ENCODE results near the gene SLC11A2. TPM values are rescaled to one million over a fixed set of nuclear protein-coding genes. Genes with fewer than 3 reads are reported as not detected.

Gene SLC11A2
- total RNA-seq, 2 experiments from 2014 or later = 31.0 to 32.9 TPM

- Mint-ChIP-seq H3K36me3 (ENCODE audit: low read depth) (peaks cover 59% of the 10 kb centered on the region), H3K4me1 (peaks cover 36% of the 10 kb centered on the region), H3K9me3 (ENCODE audit: low read depth) (no peaks in the 10 kb centered on the region), H3K27ac (peak overlapping the region; percentile 62), H3K27me3 (no peaks in the 10 kb centered on the region), H3K4me3 (no peak overlapping the region)
- CTCF ChIA-PET = interaction anchor here (0.7 to 1.1 kb wide), 3 partner anchors 37 to 166 kb away, joined by 3 to 4 read pairs (median 3); no protein-coding TSS in a partner anchor
- DNase-seq (no peak), ATAC-seq (peak; percentile 37)
- intact Hi-C loops (cut with DNase I, micrococcal nuclease) = loop anchor here in 1 of 2 experiments (2.0 kb wide), 1 partner anchor 34 kb away; no protein-coding TSS in a partner anchor
- POLR2A ChIA-PET = no interaction called here
These were observed 34.9 kb downstream of the SLC11A2 start for GRCh38 chr12:50991291-50991690.

- no peak for DNase-seq
- H3K36me3 Mint-ChIP-seq (ENCODE audit: low read depth) = peaks cover 55% of the 10 kb centered on the region
- H3K27me3 Mint-ChIP-seq = no peaks in the 10 kb centered on the region
- no peak for ATAC-seq
- POLR2A ChIA-PET = no interaction called here
- H3K4me1 Mint-ChIP-seq = peaks cover 41% of the 10 kb centered on the region
- H3K27ac Mint-ChIP-seq = peak overlapping the region; percentile 43
- no peak overlapping the region for H3K4me3 Mint-ChIP-seq
- H3K9me3 Mint-ChIP-seq (ENCODE audit: low read depth) = no peaks in the 10 kb centered on the region
- intact Hi-C loops (cut with DNase I, micrococcal nuclease) = loop anchor here in 1 of 2 experiments (2.0 kb wide), 1 partner anchor 34 kb away; no protein-coding TSS in a partner anchor
- CTCF ChIA-PET = no interaction called here
These were observed 35.4 kb downstream of the SLC11A2 start for GRCh38 chr12:50990791-50991190.

GRCh38 chr12:50990147-50990727, 35.9 kb downstream of the SLC11A2 start:
- CTCF ChIA-PET = interaction anchor here (0.6 to 2.3 kb wide), 4 partner anchors 9 to 281 kb away, joined by 3 to 10 read pairs (median 5); no protein-coding TSS in a partner anchor
- Mint-ChIP-seq H3K27me3 (no peaks in the 10 kb centered on the region), H3K9me3 (ENCODE audit: low read depth) (no peaks in the 10 kb centered on the region), H3K27ac (peak overlapping the region; percentile 43), H3K4me3 (no peak overlapping the region), H3K4me1 (peaks cover 47% of the 10 kb centered on the region), H3K36me3 (ENCODE audit: low read depth) (peaks cover 50% of the 10 kb centered on the region)
- POLR2A ChIA-PET = interaction anchor here (1.0 kb wide), 1 partner anchor 200 kb away, joined by 3 read pairs; no protein-coding TSS in a partner anchor
- intact Hi-C loops (cut with DNase I, micrococcal nuclease) = loop anchor here in 1 of 2 experiments (2.0 kb wide), 1 partner anchor 35 kb away; no protein-coding TSS in a partner anchor
- DNase-seq = no peak
- ATAC-seq = peak; percentile 50

GRCh38 chr12:50988871-50989270, 37.3 kb downstream of the SLC11A2 start:
- Mint-ChIP-seq H3K9me3 (ENCODE audit: low read depth) (no peaks in the 10 kb centered on the region), H3K36me3 (ENCODE audit: low read depth) (peaks cover 42% of the 10 kb centered on the region), H3K4me3 (no peak overlapping the region), H3K27ac (no peak overlapping the region), H3K4me1 (peaks cover 57% of the 10 kb centered on the region), H3K27me3 (no peaks in the 10 kb centered on the region)
- CTCF ChIA-PET = interaction anchor here (1.1 to 2.3 kb wide), 4 partner anchors 9 to 352 kb away, joined by 3 to 10 read pairs (median 4); partner anchors contain the start of gene SMAGP
- POLR2A ChIA-PET = no interaction called here
- DNase-seq = no peak
- ATAC-seq = no peak
- intact Hi-C loops (cut with DNase I, micrococcal nuclease) = no loop called here

GRCh38 chr12:50988051-50988450, 38.1 kb downstream of the SLC11A2 start:
- Mint-ChIP-seq H3K4me3 (no peak overlapping the region), H3K4me1 (peaks cover 57% of the 10 kb centered on the region), H3K27me3 (no peaks in the 10 kb centered on the region), H3K27ac (no peak overlapping the region), H3K9me3 (ENCODE audit: low read depth) (no peaks in the 10 kb centered on the region), H3K36me3 (ENCODE audit: low read depth) (peaks cover 38% of the 10 kb centered on the region)
- ATAC-seq (no peak), DNase-seq (no peak)
- ChIA-PET POLR2A (interaction anchor here (0.5 kb wide), 1 partner anchor 34 kb away, joined by 9 read pairs; no protein-coding TSS in a partner anchor), CTCF (interaction anchor here (0.7 to 2.7 kb wide), 8 partner anchors 8 to 353 kb away, joined by 3 to 29 read pairs (median 4); partner anchors contain the start of gene SMAGP)
- intact Hi-C loops (cut with DNase I, micrococcal nuclease) = no loop called here

GRCh38 chr12:50986966-50987737, 39.0 kb downstream of the SLC11A2 start:
- peak; percentile 60 for ATAC-seq
- H3K4me3 Mint-ChIP-seq = no peak overlapping the region
- intact Hi-C loops (cut with DNase I, micrococcal nuclease) = loop anchor here (1.0 to 2.0 kb wide), 4 partner anchors 162 to 222 kb away; partner anchors contain the start of gene ATF1 (in 1 of the 2)
- H3K36me3 Mint-ChIP-seq (ENCODE audit: low read depth) = peaks cover 37% of the 10 kb centered on the region
- DNase-seq = peak; percentile 46
- H3K4me1 Mint-ChIP-seq = peaks cover 57% of the 10 kb centered on the region
- no peaks in the 10 kb centered on the region for H3K27me3 Mint-ChIP-seq
- ChIA-PET POLR2A (no interaction called here), CTCF (interaction anchor here (0.6 to 2.7 kb wide), 11 partner anchors 22 to 354 kb away, joined by 3 to 29 read pairs (median 3); partner anchors contain the start of gene SLC11A2)
- H3K27ac Mint-ChIP-seq = peak overlapping the region; percentile 38
- H3K9me3 Mint-ChIP-seq (ENCODE audit: low read depth) = no peaks in the 10 kb centered on the region

- CTCF ChIA-PET = interaction anchor here (0.7 to 2.7 kb wide), 8 partner anchors 10 to 220 kb away, joined by 3 to 29 read pairs (median 3); partner anchors contain the start of gene SLC11A2
- Mint-ChIP-seq H3K4me1 (peaks cover 51% of the 10 kb centered on the region), H3K27me3 (no peaks in the 10 kb centered on the region), H3K36me3 (ENCODE audit: low read depth) (peaks cover 23% of the 10 kb centered on the region), H3K27ac (peak overlapping the region; percentile 83), H3K4me3 (no peak overlapping the region), H3K9me3 (ENCODE audit: low read depth) (no peaks in the 10 kb centered on the region)
- POLR2A ChIA-PET = interaction anchor here (0.6 to 1.4 kb wide), 2 partner anchors 25 to 41 kb away, joined by 5 to 8 read pairs; partner anchors contain the start of gene SLC11A2
- DNase-seq = no peak
- peak; percentile 46 for ATAC-seq
- intact Hi-C loops (cut with DNase I, micrococcal nuclease) = loop anchor here in 1 of 2 experiments (1.0 kb wide), 1 partner anchor 40 kb away; no protein-coding TSS in a partner anchor
These were observed 40.9 kb downstream of the SLC11A2 start for GRCh38 chr12:50985322-50985721.

GRCh38 chr12:50984586-50985298, 41.4 kb downstream of the SLC11A2 start:
- intact Hi-C loops (cut with DNase I, micrococcal nuclease) = loop anchor here in 1 of 2 experiments (1.0 kb wide), 1 partner anchor 41 kb away; no protein-coding TSS in a partner anchor
- ChIA-PET CTCF (interaction anchor here (0.7 to 1.8 kb wide), 7 partner anchors 34 to 239 kb away, joined by 3 to 8 read pairs (median 3); partner anchors contain the start of gene SLC11A2), POLR2A (interaction anchor here (0.6 to 1.4 kb wide), 2 partner anchors 26 to 42 kb away, joined by 5 to 8 read pairs; partner anchors contain the start of gene SLC11A2)
- no peak overlapping the region for H3K4me3 Mint-ChIP-seq
- ATAC-seq (peak; percentile 33), DNase-seq (no peak)
- peak overlapping the region; percentile 83 for H3K27ac Mint-ChIP-seq
- no peaks in the 10 kb centered on the region for H3K27me3 Mint-ChIP-seq
- no peaks in the 10 kb centered on the region for H3K9me3 Mint-ChIP-seq (ENCODE audit: low read depth)
- H3K36me3 Mint-ChIP-seq (ENCODE audit: low read depth) = peaks cover 22% of the 10 kb centered on the region
- H3K4me1 Mint-ChIP-seq = peaks cover 53% of the 10 kb centered on the region

GRCh38 chr12:50981319-50982239, 44.6 kb downstream of the SLC11A2 start:
- H3K4me3 Mint-ChIP-seq = no peak overlapping the region
- intact Hi-C loops (cut with DNase I, micrococcal nuclease) = loop anchor here in 1 of 2 experiments (2.0 kb wide), 1 partner anchor 57 kb away; a partner anchor contains a TSS
- DNase-seq (no peak), ATAC-seq (no peak)
- ChIA-PET CTCF (interaction anchor here (0.5 to 2.5 kb wide), 7 partner anchors 7 to 258 kb away, joined by 3 to 10 read pairs (median 3); partner anchors contain the start of gene ATF1), POLR2A (no interaction called here)
- no peaks in the 10 kb centered on the region for H3K9me3 Mint-ChIP-seq (ENCODE audit: low read depth)
- H3K27me3 Mint-ChIP-seq = no peaks in the 10 kb centered on the region
- H3K27ac Mint-ChIP-seq = no peak overlapping the region
- H3K36me3 Mint-ChIP-seq (ENCODE audit: low read depth) = peaks cover 16% of the 10 kb centered on the region
- H3K4me1 Mint-ChIP-seq = peaks cover 51% of the 10 kb centered on the region

GRCh38 chr12:50980545-50980944, 45.6 kb downstream of the SLC11A2 start:
- Mint-ChIP-seq H3K27me3 (no peaks in the 10 kb centered on the region), H3K4me3 (no peak overlapping the region), H3K4me1 (peaks cover 41% of the 10 kb centered on the region), H3K27ac (peak overlapping the region; percentile 94), H3K36me3 (ENCODE audit: low read depth) (peaks cover 19% of the 10 kb centered on the region), H3K9me3 (ENCODE audit: low read depth) (no peaks in the 10 kb centered on the region)
- ATAC-seq (no peak), DNase-seq (no peak)
- CTCF ChIA-PET = interaction anchor here (0.5 to 2.5 kb wide), 4 partner anchors 9 to 155 kb away, joined by 3 to 10 read pairs (median 4); no protein-coding TSS in a partner anchor
- intact Hi-C loops (cut with DNase I, micrococcal nuclease) = no loop called here
- POLR2A ChIA-PET = no interaction called here

Measured in activated CD4-positive, alpha-beta T cell treated with anti-CD3 and anti-CD28 coated beads for 36 hours (primary cell).